Left lung (tissue), 10 donors: Measurements from ENCODE around the gene PHRF1. TPM values are rescaled to one million over a fixed set of nuclear protein-coding genes. Genes with fewer than 3 reads are reported as not detected.

Experiments used
- ATAC-seq: fragments of 200-7000 bp; cut with Tn5 transposase; one replicate; pipeline ENCODE4 v1.9.1; 2020; ENCODE audit warnings: moderate library complexity
- DNase-seq, 4 donors: peaks; one replicate each; pipeline ENCODE4 v3.0.0-alpha.2; 2013 to 2020
- H3K27ac ChIP-seq, 2 donors: fragments of 200-600 bp; sonication (generic) in 1 of 2; one replicate each; pipeline versions ENCODE4 v1.5.0 to v1.8.0; 2020 to 2021
- H3K27me3 ChIP-seq, 2 donors: fragments of 200-600 bp; sonication (generic) in 1 of 2; one replicate each; pipeline versions ENCODE4 v1.5.0 to v1.8.0; 2020 to 2021
- H3K36me3 ChIP-seq, 2 donors: fragments of 200-600 bp; sonication (generic) in 1 of 2; one replicate each; pipeline versions ENCODE4 v1.5.0 to v1.8.0; 2020 to 2021
- H3K4me1 ChIP-seq, 2 donors: fragments of 200-600 bp; one replicate each; pipeline ENCODE4 v1.8.0; 2021
- H3K4me3 ChIP-seq, 2 donors: fragments of 200-600 bp; sonication (generic) in 1 of 2; one replicate each; pipeline versions ENCODE4 v1.5.0 to v1.8.0; 2020 to 2021; ENCODE audit warnings: mild to moderate bottlenecking in 1 of 2
- H3K9me3 ChIP-seq, 2 donors: fragments of 200-600 bp; sonication (generic) in 1 of 2; one replicate each; pipeline versions ENCODE4 v1.5.0 to v1.8.0; 2020 to 2021
- intact Hi-C, 2 donors: fragments of 100-400 bp; cut with DNase I; formaldehyde crosslinking; loops; one replicate each; pipeline versions ENCODE4 v1.11.2 to v1.14.2; 2022
- polyA plus RNA-seq, 6 donors: library from polyadenylated mRNA; unstranded; fragments of 120-200 nt; gene quantifications; one replicate each; pipeline ENCODE4 v1.2.1, GENCODE V29; 2013; ENCODE audit not compliant: insufficient read length in 6 of 6
- total RNA-seq, 2 donors: library from RNA; stranded (reverse); fragmentation: NEBNext Ultra II Directional; extraction: Animal tissue kit (Norgen Biotek cat#: 25700); gene quantifications; one replicate each; pipeline ENCODE4 v1.2.1, GENCODE V29; 2021
- TF ChIP-seq, protein P1 (sequence below), 2 donors: fragments of 200-600 bp; sonication (generic) in 1 of 2; IDR thresholded peaks; one replicate each; pipeline versions ENCODE4 v1.5.0 to v1.8.0; 2021; ENCODE audit warnings: antibody characterized with exemption in 2 of 2
- donor health status: DM: no; HTN: yes; CAD: no.
- donor health status: DM: no; HTN: no; CAD: no.

Gene PHRF1
- total and polyA plus RNA-seq, 8 donors, result 18.6 to 32.7 (median 23.8) TPM

GRCh38 chr11:628056-628455 is 51.8 kb downstream of the PHRF1 start:
- Histone ChIP-seq H3K4me3 (no peak overlapping the region), H3K27me3 (peaks cover 14 to 46% of the 10 kb centered on the region in 2 donors), H3K4me1 (peaks cover 0 to 2% of the 10 kb centered on the region in 2 donors), H3K27ac (no peak overlapping the region), H3K36me3 (no peaks in the 10 kb centered on the region), H3K9me3 (no peaks in the 10 kb centered on the region)
- DNase-seq, result peak in 1 of 4 donors; percentile 78
- ATAC-seq, result no peak
- intact Hi-C loops, result no loop called here
- TF ChIP-seq, protein P1, sequence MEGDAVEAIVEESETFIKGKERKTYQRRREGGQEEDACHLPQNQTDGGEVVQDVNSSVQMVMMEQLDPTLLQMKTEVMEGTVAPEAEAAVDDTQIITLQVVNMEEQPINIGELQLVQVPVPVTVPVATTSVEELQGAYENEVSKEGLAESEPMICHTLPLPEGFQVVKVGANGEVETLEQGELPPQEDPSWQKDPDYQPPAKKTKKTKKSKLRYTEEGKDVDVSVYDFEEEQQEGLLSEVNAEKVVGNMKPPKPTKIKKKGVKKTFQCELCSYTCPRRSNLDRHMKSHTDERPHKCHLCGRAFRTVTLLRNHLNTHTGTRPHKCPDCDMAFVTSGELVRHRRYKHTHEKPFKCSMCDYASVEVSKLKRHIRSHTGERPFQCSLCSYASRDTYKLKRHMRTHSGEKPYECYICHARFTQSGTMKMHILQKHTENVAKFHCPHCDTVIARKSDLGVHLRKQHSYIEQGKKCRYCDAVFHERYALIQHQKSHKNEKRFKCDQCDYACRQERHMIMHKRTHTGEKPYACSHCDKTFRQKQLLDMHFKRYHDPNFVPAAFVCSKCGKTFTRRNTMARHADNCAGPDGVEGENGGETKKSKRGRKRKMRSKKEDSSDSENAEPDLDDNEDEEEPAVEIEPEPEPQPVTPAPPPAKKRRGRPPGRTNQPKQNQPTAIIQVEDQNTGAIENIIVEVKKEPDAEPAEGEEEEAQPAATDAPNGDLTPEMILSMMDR (IDR thresholded peaks at IDR 0.05), result no peak

GRCh38 chr11:629237-629583 is 52.9 kb downstream of the PHRF1 start:
- H3K27ac ChIP-seq, result no peak overlapping the region
- intact Hi-C loops, result no loop called here
- H3K27me3 ChIP-seq, result peaks cover 14 to 44% of the 10 kb centered on the region in 2 donors
- H3K4me1 ChIP-seq, result peaks cover 0 to 2% of the 10 kb centered on the region in 2 donors
- DNase-seq, result no peak
- TF ChIP-seq, protein P1 (IDR thresholded peaks at IDR 0.05), result no peak
- H3K36me3 ChIP-seq, result no peaks in the 10 kb centered on the region
- H3K9me3 ChIP-seq, result no peaks in the 10 kb centered on the region
- H3K4me3 ChIP-seq, result no peak overlapping the region
- ATAC-seq, result no peak

DNA sequence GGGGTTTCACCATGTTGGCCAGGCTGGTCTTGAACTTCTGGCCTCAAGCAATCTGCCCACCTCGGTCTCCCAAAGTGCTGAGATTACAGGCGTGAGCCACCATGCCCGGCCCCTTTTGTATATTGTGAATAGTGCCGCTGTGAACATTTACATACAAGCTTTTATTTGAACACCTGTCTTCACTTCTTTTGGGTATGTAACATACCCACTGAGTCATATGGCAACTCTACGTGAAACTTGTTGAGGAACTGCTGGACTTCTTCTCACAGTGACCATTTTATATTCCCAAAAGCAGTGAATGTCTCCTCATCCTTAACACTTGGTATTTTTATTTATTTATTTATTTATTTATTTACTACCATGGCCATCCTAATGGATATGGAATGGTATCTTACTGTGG is 54.6 kb downstream of the PHRF1 start:
- no peaks in the 10 kb centered on the region for H3K36me3 ChIP-seq
- intact Hi-C loops, result no loop called here
- H3K4me3 ChIP-seq, result no peak overlapping the region
- ATAC-seq (no peak), DNase-seq (no peak)
- H3K9me3 ChIP-seq, result no peaks in the 10 kb centered on the region
- TF ChIP-seq, protein P1 (IDR thresholded peaks at IDR 0.05), result no peak
- no peak overlapping the region for H3K27ac ChIP-seq
- peaks cover 0 to 2% of the 10 kb centered on the region in 2 donors for H3K4me1 ChIP-seq
- H3K27me3 ChIP-seq, result peaks cover 10 to 31% of the 10 kb centered on the region in 2 donors

GRCh38 chr11:635945-636510 is 59.8 kb downstream of the PHRF1 start:
- intact Hi-C loops, result no loop called here
- TF ChIP-seq, protein P1 (IDR thresholded peaks at IDR 0.05), result no peak
- Histone ChIP-seq H3K4me3 (no peak overlapping the region), H3K36me3 (no peaks in the 10 kb centered on the region), H3K27me3 (peaks cover 39 to 55% of the 10 kb centered on the region in 2 donors), H3K4me1 (peaks cover 3 to 30% of the 10 kb centered on the region in 2 donors), H3K9me3 (no peaks in the 10 kb centered on the region), H3K27ac (no peak overlapping the region)
- no peak for ATAC-seq
- DNase-seq, result no peak

DNA sequence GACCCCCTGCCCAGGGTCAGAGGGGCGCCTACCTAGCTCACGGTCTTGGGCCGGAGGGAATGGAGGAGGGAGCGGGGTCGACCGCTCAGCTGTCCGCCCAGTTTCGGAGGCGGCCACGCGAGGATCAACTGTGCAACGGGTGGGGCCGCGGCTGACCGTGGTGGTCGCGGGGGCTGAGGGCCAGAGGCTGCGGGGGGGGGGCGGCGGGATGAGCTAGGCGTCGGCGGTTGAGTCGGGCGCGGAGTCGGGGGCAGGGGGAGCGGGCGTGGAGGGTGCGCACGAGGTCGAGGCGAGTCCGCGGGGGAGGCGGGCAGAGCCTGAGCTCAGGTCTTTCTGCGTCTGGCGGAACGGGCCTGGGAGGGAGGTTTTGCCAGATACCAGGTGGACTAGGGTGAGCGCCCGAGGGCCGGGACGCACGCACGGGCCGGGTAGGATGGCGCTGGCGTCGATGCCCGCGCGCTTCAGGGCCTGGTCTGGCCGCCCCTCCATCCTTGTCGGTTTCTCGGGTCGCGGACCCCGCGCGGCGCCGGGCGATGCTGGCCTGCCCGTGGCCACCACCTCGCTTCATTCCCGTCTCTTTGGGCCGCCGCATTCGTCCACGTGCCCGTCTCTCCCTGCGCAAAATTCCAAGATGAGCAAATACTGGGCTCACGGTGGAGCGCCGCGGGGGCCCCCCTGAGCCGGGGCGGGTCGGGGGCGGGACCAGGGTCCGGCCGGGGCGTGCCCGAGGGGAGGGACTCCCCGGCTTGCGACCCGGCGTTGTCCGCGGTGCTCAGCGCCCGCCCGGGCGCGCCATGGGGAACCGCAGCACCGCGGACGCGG is 60.5 kb downstream of the PHRF1 start, which contains the start of gene DRD4:
TSS of gene DRD4 (plus strand) at position 759 of the 822 bp plus-strand sequence. CDS start at position 795, 36 bp downstream.
- peaks cover 39 to 57% of the 10 kb centered on the region in 2 donors for H3K27me3 ChIP-seq
- H3K9me3 ChIP-seq, result no peaks in the 10 kb centered on the region
- peaks cover 0 to 1% of the 10 kb centered on the region in 2 donors for H3K36me3 ChIP-seq
- ATAC-seq (peak; percentile 66), DNase-seq (peak in 2 of 4 donors; percentile 27 to 72)
- intact Hi-C loops, result no loop called here
- no peak within 1 kb of the TSS for H3K27ac ChIP-seq
- peak within 1 kb of the TSS in 1 of 2 donors; percentile 20 for H3K4me3 ChIP-seq
- TF ChIP-seq, protein P1 (IDR thresholded peaks at IDR 0.05), result no peak
- peaks cover 3 to 32% of the 10 kb centered on the region in 2 donors for H3K4me1 ChIP-seq
